Vagina (tissue), 2 donors: ENCODE data around the gene TCF20.

ENCODE experiments used
- CTCF ChIP-seq, 3 experiments: fragments of 450-650 bp in 2 of 3; fragments of 200-600 bp in 1 of 3; sonication (generic) in 1 of 3; IDR thresholded peaks; one replicate each; pipeline ENCODE4 v1.5.1; 2017 to 2019; ENCODE audit warnings: antibody characterized with exemption in 3 of 3, mild to moderate bottlenecking in 2 of 3, moderate library complexity in 2 of 3
- POLR2A ChIP-seq, 2 donors: fragments of 450-650 bp; IDR thresholded peaks; one replicate each; pipeline ENCODE4 v1.6.1; 2017; ENCODE audit warnings: antibody characterized with exemption in 2 of 2, mild to moderate bottlenecking in 2 of 2, moderate library complexity in 2 of 2
- POLR2AphosphoS5 ChIP-seq, 2 donors: sonication (generic); formaldehyde crosslinking; IDR thresholded peaks; one replicate each; pipeline ENCODE4 v1.9.0; 2017; ENCODE audit warnings: antibody characterized with exemption in 2 of 2, mild to moderate bottlenecking in 2 of 2, low read depth in 1 of 2; ENCODE audit not compliant: insufficient read depth in 1 of 2

- TF ChIP-seq CTCF (IDR thresholded peaks at IDR 0.05) (no peak), POLR2A (IDR thresholded peaks at IDR 0.05) (no peak), POLR2AphosphoS5 (IDR thresholded peaks at IDR 0.05; ENCODE audit: insufficient read depth in 1 of 2, low read depth in 1 of 2) (no peak)
Observed at GRCh38 chr22:42317691-42318547, 47.5 kb upstream of the TCF20 start.
